GM21367 (cell line): ENCODE results near the gene GUK1.
"Not testable (repeated sequence)": the region's sequence is repeated elsewhere in the genome, so short reads cannot be mapped to it uniquely, and the experiment has no call there.

ENCODE experiments used
- ATAC-seq: cut with Tn5 transposase; IDR thresholded peaks from one replicate; pipeline ENCODE4 v1.9.1; 2021; ENCODE audit not compliant: unreplicated experiment

Gene GUK1

GRCh38 chr1:228104526-228105269 is 35.4 kb upstream of the GUK1 start:
- no peak for ATAC-seq

GRCh38 chr1:228105270-228105995 is 34.6 kb upstream of the GUK1 start:
- ATAC-seq, result no peak

DNA sequence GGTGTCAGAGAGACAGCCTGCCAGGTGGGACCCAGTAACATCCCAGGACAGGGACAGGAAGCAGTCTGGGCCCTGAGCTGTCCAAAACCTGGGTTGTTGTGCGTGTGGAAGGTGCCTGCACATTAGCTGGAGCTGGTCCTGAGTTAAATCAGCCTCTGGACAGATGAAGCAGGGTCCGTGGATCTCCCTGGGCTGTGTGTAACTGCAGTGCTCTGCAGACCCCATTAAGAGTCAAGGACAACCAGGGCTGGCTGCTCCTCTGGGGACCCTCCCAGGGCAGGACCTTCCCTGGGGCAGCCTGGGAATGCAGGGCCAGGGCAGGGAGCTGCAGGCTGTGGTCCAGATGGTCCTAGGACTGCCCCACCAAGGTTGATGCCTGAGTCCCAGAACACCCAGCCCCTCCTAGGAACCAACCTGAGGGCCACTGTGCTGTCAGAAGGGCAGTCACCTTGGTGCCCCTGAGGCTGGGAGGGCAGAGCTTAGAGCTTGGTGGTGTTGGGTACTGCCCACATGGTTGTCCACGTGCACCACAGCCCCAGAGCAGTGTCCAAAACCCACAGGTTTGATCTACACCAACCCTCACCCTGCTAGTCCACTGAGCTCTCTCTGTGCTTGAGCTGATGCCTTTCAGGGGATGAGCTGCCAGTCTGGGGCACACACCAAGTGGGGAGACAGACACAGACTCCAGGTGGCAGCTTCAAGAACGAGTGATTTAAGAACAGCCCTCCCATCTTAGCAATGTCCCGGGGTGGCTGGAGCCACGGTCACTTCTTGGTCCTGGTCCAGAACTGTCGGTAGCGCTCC is 33.9 kb upstream of the GUK1 start:
- ATAC-seq, result no peak

DNA sequence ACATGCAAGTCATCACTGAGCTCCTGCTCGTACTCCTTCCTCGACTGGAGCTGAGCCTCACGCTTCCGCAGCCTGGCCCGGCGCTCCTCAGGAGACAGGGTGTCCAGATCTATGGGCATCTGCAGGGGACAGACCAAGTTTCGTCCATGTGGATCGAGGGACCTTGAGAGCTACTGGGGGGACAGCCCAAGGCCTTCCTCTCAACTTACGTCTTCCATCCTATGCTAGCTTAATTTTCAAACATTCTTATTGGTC is 33.4 kb upstream of the GUK1 start:
- no peak for ATAC-seq

DNA sequence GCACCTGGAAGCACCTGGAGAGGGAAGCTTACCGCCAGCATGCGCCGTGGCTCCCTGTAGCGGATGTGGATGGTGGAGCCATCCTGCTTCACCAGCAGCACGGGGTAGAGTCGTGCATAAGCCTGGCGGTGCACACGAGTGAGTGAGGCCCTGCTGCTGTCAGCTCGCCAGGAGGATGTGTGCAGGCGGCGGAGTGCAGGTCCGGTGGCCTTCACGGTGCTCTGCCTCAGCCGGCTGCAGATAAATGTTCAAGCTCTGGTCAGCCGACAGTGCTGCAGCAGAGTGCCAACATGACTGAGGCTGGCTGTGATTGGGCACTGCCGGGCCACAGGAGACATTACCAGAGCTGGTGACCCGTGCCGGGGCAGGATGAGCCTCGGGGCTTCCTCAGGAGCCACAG is 32.4 kb upstream of the GUK1 start:
- ATAC-seq, result no peak

DNA sequence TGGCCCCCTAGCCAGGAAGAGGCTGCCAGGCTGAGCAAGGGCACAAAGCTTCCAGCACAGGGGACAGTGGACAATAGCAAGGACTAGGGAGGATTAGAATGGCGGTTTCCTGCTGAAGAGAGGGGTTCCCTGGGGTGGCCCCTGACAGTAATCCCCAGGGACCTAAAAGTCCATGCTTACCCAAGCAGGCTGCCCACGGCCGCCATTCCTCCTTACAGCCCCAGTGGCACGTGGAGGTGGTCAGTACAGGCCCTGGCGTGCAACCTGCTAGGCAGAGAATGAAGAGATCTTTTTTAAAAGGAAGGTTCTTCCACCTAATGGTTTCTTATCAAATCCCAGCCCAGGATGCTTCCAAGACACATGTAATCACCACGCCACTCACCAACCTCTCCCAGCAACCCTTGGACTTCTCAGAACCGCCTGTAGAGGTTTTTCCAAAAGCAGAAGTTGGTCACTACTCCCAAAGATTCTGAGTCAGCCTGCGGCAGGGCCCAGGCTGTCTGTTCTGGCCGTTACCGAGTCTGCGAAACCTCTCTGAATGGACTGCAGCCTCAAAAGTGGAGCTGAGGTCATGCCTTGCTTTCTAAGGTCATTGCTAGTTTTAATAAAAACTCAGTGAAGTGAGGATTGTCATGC is 31.9 kb upstream of the GUK1 start:
- ATAC-seq, result no peak

GRCh38 chr1:228108742-228109072 is 31.4 kb upstream of the GUK1 start:
- ATAC-seq, result no peak

GRCh38 chr1:228109073-228109961 is 30.8 kb upstream of the GUK1 start, which contains the start of gene MRPL55:
MRPL55 (minus strand) TSS chr1:228109299; CDS start chr1:228108260, 1,039 bp downstream.
- peak; percentile 85 for ATAC-seq

DNA sequence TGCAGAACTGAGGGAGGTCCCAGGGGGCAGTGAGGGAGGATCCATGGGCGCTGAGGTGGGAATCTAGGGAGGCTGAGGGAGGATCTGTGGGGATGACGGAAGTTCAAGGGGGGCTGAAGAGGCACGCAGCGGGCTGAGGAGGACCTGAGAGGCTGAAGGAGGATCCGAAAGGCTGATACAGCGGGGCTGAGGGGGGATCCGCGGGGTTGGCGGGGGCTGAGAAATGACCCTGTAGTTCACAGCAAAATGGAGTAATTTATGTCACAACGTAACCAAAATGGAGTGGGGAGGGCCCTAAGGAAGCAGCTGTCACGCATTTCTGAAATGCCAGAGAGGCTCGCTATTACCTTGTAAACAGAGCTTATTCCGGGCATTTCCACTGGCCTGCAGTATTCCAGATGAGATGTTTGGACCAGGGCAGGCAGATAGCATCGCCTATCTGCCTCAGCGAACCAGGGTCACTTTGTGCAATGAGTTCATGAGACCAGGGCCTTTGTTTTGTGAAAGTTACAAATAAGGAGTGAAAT is 30.1 kb upstream of the GUK1 start:
- peak; percentile 5 for ATAC-seq

DNA sequence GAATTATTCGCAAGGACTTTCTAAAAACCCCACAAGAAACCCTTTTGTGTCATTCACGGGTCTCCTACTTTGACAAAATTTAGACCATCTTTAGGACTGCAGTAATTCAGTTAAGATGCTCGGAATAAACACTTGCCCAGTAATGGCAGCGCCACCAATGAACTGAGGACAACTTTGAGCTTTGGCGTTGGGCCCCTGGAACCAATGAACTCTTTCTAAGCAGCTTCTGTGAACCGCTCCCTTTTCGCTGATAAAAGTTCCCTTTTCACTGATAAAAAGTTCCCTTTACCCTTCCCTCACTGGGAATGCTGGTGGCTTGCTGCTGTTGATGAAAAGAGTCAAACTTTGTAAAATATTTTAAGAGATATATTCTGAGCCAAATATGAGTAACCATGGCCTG is 29.5 kb upstream of the GUK1 start:
- no peak for ATAC-seq

- ATAC-seq, result not testable (repeated sequence)
These were observed 28.8 kb upstream of the GUK1 start for GRCh38 chr1:228111315-228111714.

- ATAC-seq, result no peak
These were observed 27.9 kb upstream of the GUK1 start for GRCh38 chr1:228112167-228112566.

- no peak for ATAC-seq
These were observed 27.5 kb upstream of the GUK1 start for GRCh38 chr1:228112617-228113016.

DNA sequence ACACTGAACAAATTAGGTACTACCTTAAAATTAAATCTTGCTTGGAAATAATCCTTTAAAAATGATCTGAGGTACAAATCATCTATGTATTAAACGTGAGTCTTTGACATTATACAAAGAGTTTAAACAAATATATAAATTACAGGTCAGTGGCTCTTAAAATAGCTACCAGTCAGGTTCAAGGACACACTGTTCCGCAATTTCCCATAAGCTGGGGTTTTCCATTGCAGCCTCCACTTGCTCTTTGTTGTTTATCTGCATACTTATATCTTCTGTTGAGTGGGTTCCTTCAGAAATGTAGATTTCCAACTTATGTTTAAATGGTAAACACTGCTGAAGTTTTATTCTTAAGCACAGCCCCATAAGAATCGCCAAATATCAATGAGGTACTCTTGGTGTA is 25.3 kb upstream of the GUK1 start:
- ATAC-seq, result no peak

- no peak for ATAC-seq
These were observed 22.7 kb upstream of the GUK1 start for GRCh38 chr1:228117335-228117734.

- ATAC-seq, result no peak
These were observed 22.0 kb upstream of the GUK1 start for GRCh38 chr1:228118040-228118439.

DNA sequence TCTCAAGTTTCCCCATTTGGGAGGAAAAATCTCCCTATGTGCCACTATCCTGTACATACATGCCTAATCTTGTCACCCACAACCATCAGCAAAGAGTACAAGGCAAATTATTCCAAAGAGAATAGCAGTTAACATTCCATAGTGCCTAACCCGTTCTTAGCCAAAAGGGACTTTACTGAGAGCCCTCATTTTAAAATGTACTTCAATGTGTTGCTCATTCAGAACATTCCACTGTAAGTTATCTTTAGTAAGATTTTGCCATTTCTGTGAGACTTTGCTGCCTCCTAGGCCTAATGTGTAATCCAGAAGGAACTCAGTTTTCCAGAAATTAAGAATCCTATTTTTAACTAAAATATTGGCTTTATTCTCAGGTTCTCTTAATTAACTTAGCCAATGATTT is 19.7 kb upstream of the GUK1 start:
- no peak for ATAC-seq

- no peak for ATAC-seq
These were observed 19.1 kb upstream of the GUK1 start for GRCh38 chr1:228120857-228121489.

DNA sequence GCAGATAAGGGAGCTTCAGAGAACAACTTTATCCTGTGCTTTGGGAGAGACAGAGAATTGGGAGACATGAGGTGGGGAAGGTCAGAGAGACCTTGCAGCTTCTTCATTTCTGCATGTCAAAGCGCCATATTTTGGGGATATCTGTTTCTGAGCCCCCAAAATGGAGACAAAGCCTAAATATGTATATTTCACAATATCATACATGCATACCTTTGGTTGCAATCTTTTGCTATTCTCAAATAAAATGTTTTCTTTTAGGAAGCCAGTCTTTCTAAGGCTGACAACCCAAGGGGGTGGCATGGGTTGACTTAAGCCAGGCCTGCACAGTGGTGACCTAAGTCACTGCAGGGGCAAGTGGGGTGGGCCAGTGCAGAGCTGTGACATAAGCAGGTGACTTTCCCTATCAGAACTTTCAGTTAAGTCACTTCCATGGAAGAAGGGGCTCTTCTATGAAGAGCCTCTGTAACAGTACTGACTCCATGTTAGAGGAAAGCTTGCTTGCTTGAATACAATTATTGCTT is 17.1 kb upstream of the GUK1 start:
- ATAC-seq, result no peak

DNA sequence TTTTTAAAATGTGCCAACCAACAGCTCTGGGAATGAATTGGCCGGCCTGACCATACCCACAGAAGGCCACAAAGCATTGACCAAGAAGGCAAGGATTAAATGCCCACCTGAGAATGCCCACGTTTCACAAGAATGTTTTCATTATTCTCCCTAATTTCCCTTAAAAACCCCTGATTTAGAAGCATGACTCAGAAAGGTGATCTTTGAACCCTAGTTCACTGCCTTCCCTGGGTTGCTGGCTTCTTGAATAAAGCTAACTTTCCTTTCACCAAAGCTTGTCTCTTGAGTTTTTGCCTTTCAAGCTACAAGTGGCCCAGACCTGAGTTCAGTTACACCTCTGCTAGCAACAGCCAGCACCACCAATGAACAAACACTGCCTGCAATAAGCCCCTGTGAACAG is 16.6 kb upstream of the GUK1 start:
- no peak for ATAC-seq
